Measurements from ENCODE around the gene CENPU. TPM values are rescaled to one million over a fixed set of nuclear protein-coding genes. Genes with fewer than 3 reads are reported as not detected.

CENPU gene
- total RNA-seq, 2 donors from 2014 or later = 11.4 to 28.1 TPM

DNA sequence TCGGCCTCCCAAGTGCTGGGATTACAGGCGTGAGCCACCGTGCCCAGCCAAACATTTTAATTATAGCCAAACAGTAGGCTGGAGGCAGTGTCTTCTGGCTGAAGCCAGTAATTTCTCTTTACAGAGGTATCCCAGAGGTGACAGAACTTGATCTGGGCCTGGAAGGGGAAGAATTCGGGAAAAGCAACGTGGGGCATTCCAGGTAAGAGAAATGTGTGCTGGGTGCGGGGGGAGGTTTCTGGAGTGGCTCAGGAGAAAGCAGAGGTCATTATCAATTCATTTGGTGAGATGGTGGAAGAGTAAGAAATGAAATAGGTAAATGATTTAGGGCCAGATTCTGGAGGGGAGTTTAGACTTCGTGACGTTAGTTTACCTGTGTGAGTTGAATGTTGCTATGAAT lies 82.0 kb downstream of the CENPU start:
- Histone ChIP-seq H3K9me3 (no peaks in the 10 kb centered on the region), H3K36me3 (no peaks in the 10 kb centered on the region), H3K4me3 (no peak overlapping the region), H3K4me1 (peaks cover under 1% of the 10 kb centered on the region), H3K27me3 (no peaks in the 10 kb centered on the region), H3K9ac (ENCODE audit: low read depth in 2 of 2, low read length in 2 of 2) (no peak overlapping the region), H3K27ac (no peak overlapping the region)
- DNase-seq = no peak
- intact Hi-C loops (cut with DNase I) = no loop called here
- TF ChIP-seq, protein P1, sequence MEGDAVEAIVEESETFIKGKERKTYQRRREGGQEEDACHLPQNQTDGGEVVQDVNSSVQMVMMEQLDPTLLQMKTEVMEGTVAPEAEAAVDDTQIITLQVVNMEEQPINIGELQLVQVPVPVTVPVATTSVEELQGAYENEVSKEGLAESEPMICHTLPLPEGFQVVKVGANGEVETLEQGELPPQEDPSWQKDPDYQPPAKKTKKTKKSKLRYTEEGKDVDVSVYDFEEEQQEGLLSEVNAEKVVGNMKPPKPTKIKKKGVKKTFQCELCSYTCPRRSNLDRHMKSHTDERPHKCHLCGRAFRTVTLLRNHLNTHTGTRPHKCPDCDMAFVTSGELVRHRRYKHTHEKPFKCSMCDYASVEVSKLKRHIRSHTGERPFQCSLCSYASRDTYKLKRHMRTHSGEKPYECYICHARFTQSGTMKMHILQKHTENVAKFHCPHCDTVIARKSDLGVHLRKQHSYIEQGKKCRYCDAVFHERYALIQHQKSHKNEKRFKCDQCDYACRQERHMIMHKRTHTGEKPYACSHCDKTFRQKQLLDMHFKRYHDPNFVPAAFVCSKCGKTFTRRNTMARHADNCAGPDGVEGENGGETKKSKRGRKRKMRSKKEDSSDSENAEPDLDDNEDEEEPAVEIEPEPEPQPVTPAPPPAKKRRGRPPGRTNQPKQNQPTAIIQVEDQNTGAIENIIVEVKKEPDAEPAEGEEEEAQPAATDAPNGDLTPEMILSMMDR (IDR thresholded peaks at IDR 0.05) = no peak

DNA sequence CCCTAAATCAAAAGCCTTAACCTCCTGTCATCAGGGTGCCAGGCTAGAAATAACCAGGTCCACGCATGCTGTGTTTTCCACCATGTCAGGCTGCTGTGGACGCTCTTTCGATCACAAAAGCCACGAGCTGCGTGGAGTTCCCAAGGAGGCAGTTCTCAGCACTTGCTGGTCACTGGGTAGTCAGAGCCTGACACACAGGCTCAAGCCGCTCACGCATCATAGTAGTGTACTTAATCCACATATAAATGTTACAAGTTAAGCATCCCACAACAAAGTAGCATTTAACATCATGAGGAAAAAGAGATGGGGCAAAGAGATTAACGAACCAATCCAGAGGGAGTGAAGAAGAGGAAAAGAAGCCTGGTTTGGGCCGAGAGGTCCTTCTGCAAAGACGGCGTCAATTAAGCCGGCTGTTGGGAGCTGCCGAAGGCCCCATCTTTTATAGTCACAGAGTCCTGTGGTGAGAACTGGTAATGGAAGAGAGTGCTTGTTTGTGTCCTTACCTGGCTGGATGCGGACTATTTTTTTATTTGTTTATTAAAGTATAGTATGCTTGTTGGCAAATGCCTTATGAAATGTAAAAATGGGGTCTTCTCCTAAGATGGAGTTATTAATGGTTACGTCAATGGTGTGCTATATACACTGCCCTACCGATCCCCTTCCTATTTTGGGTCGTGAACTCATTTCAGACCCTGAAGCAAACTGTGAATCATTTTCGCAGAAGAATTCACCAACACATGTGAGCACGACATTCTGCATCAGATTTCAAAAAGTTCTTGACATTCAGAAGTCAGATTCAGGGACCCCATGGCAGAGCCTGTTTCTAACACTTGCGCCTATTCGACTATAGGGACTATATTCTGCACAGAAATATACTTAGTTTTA lies 83.7 kb downstream of the CENPU start:
- Histone ChIP-seq H3K27me3 (no peaks in the 10 kb centered on the region), H3K27ac (peak overlapping the region; percentile 89), H3K36me3 (no peaks in the 10 kb centered on the region), H3K9ac (ENCODE audit: low read depth in 2 of 2, low read length in 2 of 2) (peak overlapping the region; percentile 88 to 94), H3K4me3 (peak overlapping the region; percentile 67), H3K9me3 (no peaks in the 10 kb centered on the region), H3K4me1 (peaks cover 7% of the 10 kb centered on the region)
- DNase-seq = no peak
- TF ChIP-seq, protein P1 (IDR thresholded peaks at IDR 0.05) = no peak
- intact Hi-C loops (cut with DNase I) = loop anchor here (10.0 kb wide), 1 partner anchor 85 kb away; the partner anchor contains the start of gene CENPU

DNA sequence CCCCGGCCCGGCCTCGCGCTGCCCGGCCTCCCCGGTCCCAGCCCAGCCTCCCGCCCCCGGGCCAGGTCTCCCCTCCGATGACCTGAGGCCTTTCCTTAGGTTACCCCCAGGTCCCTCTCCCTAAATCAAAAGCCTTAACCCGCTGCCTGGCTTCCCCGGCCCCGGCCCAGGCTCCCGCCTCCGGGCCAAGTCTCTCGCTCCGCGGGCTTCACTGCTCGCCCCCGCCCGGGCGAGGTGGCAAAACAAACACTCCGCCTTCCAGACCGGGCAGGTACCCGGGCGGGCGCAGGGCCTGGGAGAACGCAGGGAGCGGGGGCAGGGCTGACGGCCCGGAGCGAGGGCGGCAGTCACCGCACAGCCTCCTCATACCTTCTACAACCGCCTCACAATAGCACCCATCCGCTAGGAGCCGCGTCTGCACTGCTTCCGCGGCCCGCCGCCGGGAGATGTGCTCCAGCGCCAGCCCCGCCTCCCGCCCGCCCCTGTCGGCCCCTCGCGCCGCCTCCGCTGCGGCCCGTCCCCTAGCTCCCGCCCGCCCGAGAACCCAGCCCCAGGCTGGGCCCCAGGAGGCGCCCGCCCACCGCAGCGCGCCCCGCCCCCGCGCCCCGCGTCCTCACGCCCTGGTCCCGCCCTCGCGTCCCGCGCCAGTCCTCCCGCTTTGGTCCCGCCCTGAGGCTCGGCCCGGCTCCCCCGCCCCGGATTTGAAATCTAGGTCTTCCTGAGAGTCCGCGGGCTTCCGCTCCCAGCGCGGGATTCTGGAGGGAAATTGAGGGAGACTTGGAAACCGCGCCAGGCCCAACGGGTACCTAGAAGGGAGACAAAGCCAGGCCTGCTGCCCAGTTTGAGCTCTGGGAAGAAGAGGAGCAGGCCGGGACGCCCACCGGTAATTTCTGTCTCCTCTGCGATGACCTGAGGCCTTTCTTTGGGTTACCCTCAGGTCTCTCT lies 84.6 kb downstream of the CENPU start, which contains the start of the genes CASP3 and PRIMPOL:
Gene CASP3, minus strand, starts transcription at position 422 of the 945 bp plus-strand sequence. CDS start 10,994 bp downstream, outside the sequence.
Gene PRIMPOL, plus strand, starts transcription at position 713 of the 945 bp plus-strand sequence. CDS start 7,403 bp downstream, outside the sequence.
- H3K4me1 ChIP-seq = peaks cover 7% of the 10 kb centered on the region

DNA sequence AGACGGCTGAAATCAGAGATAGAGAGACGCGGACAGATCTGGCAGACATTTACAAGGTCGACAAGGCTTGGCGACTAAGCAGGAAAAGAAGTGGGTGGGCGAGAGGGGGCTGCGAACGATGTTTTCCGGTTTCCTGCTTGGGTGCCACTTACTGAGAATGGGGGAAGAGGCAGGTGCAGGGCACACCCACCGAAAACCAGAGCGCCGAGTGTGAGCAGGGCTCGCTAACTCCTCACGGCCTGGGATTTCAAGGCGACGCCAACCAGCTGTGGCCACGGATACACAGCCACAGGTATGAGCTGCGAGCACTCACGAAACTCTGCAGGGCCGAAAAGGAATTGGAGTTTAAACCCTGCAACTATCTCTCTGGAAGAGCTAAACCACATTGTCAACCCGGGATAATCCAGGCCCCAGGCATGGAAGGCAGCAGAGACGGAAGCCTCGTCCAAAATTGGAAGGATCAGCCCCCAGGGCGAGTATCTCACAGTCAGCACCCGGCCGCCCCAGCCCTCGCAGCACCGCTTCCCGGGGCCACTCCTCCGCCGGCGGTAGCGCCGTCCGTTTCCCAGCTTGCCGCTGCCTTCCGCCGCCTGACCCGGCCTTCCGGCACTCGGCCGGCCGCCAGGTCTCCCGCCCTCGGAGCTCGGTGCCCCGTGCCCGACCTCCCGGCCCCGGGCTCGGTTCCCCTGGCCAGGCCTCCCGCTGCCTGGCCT lies 85.4 kb downstream of the CENPU start:
- no peaks in the 10 kb centered on the region for H3K27me3 ChIP-seq
- intact Hi-C loops (cut with DNase I) = loop anchor here (10.0 kb wide), 1 partner anchor 86 kb away; the partner anchor contains the start of gene CENPU
- H3K9ac ChIP-seq (ENCODE audit: low read depth in 2 of 2, low read length in 2 of 2) = peak overlapping the region; percentile 85 to 97
- H3K4me1 ChIP-seq = peaks cover 7% of the 10 kb centered on the region
- no peaks in the 10 kb centered on the region for H3K9me3 ChIP-seq
- TF ChIP-seq, protein P1 (IDR thresholded peaks at IDR 0.05) = no peak
- H3K4me3 ChIP-seq = peak overlapping the region; percentile 85
- H3K36me3 ChIP-seq = no peaks in the 10 kb centered on the region
- DNase-seq = peak; percentile 60
- peak overlapping the region; percentile 99 for H3K27ac ChIP-seq

More for the DNA sequence above, 84.6 kb downstream of the CENPU start, which contains the start of the genes CASP3 and PRIMPOL:
- TF ChIP-seq, protein P1 (IDR thresholded peaks at IDR 0.05) = no peak
- H3K9ac ChIP-seq (ENCODE audit: low read depth in 2 of 2, low read length in 2 of 2) = peak within 1 kb of the TSS; percentile 88 to 97
- peak within 1 kb of the TSS; percentile 99 for H3K27ac ChIP-seq
- peak; percentile 98 for DNase-seq
- H3K9me3 ChIP-seq = no peaks in the 10 kb centered on the region
- no peaks in the 10 kb centered on the region for H3K27me3 ChIP-seq
- intact Hi-C loops (cut with DNase I) = loop anchor here (10.0 kb wide), 1 partner anchor 86 kb away; the partner anchor contains the start of gene CENPU
- peak within 1 kb of the TSS; percentile 85 for H3K4me3 ChIP-seq
- H3K36me3 ChIP-seq = no peaks in the 10 kb centered on the region
